Common myeloid progenitor, CD34-positive (primary cell): Measurements from ENCODE around the gene ADAM23.

ENCODE experiments used
- CTCF ChIA-PET: fragments of 350-600 bp; sonication (Branson Sonifier 250); formaldehyde crosslinking; loops from one replicate; lab custom pipeline; 2021; ENCODE audit warnings: antibody characterized with exemption; lab: Charles Lee
- POLR2A ChIA-PET: fragments of 350-600 bp; sonication (Branson Sonifier 250); formaldehyde crosslinking; loops from one replicate; lab custom pipeline; 2021; ENCODE audit warnings: antibody characterized with exemption; lab: Charles Lee
- DNase-seq, 3 donors: peaks; one replicate each; pipeline versions ENCODE4 v3.0.0 to v3.0.0-alpha.2; 2013
- H3K27ac ChIP-seq, 2 experiments: 1 replicate in 1 of 2; 2 replicates in 1 of 2; pipeline ENCODE4 v1.7.0; 2013; ENCODE audit warnings: inconsistent platforms in 2 of 2, low read length in 2 of 2, mild to moderate bottlenecking in 2 of 2, low read depth in 1 of 2, moderate library complexity in 1 of 2; ENCODE audit not compliant: severe bottlenecking in 2 of 2, insufficient read depth in 1 of 2, poor library complexity in 1 of 2
- H3K27me3 ChIP-seq, 5 experiments: replicated peaks in 2 of 5; 1 replicate in 3 of 5; 2 replicates in 2 of 5; pipeline versions ENCODE4 v1.6.1 to v1.7.0; 2013; ENCODE audit warnings: low read length in 4 of 5, mild to moderate bottlenecking in 2 of 5, moderate library complexity in 2 of 5, inconsistent platforms in 1 of 5; ENCODE audit not compliant: insufficient read depth in 5 of 5, control insufficient read depth in 4 of 5
- H3K36me3 ChIP-seq, 4 experiments: 1 replicate in 2 of 4; 2 replicates in 2 of 4; pipeline versions ENCODE4 v1.6.1 to v1.7.0; 2013; ENCODE audit warnings: low read length in 3 of 4, control low read depth in 1 of 4, mild to moderate bottlenecking in 1 of 4; ENCODE audit not compliant: control insufficient read depth in 4 of 4, insufficient read depth in 4 of 4
- H3K4me1 ChIP-seq, 4 experiments: 1 replicate in 3 of 4; 2 replicates in 1 of 4; pipeline versions ENCODE4 v1.6.1 to v1.7.1; 2013; ENCODE audit warnings: low read length in 3 of 4, mild to moderate bottlenecking in 3 of 4, control low read depth in 1 of 4, inconsistent platforms in 1 of 4, moderate library complexity in 1 of 4; ENCODE audit not compliant: control insufficient read depth in 4 of 4, insufficient read depth in 4 of 4; ENCODE audit errors: control extremely low read depth in 1 of 4
- H3K4me3 ChIP-seq, 7 experiments: 1 replicate in 4 of 7; 2 replicates in 3 of 7; pipeline versions ENCODE4 v1.5.1 to v1.7.0; 2013; ENCODE audit warnings: mild to moderate bottlenecking in 7 of 7, low read length in 6 of 7, moderate library complexity in 6 of 7, inconsistent platforms in 2 of 7, low read depth in 2 of 7, control low read depth in 1 of 7; ENCODE audit not compliant: insufficient read depth in 4 of 7, control insufficient read depth in 1 of 7; ENCODE audit errors: extremely low read depth in 1 of 7
- H3K9me3 ChIP-seq, 5 experiments: 1 replicate in 4 of 5; 2 replicates in 1 of 5; pipeline versions ENCODE4 v1.6.1 to v1.7.1; 2013; ENCODE audit warnings: low read length in 4 of 5, mild to moderate bottlenecking in 2 of 5, inconsistent platforms in 1 of 5, low read depth in 1 of 5, moderate library complexity in 1 of 5; ENCODE audit not compliant: control insufficient read depth in 4 of 5, insufficient read depth in 2 of 5; ENCODE audit errors: control extremely low read depth in 1 of 5
- WGBS: methylation state at CpG from one replicate; pipeline ENCODE4 v1.1.5; 2013; ENCODE audit not compliant: insufficient coverage; 5-methylcytosine and 5-hydroxymethylcytosine counted together

ADAM23 gene

GRCh38 chr2:206518997-206519396 lies 75.7 kb downstream of the ADAM23 start:
- Histone ChIP-seq H3K9me3 (no peaks in the 10 kb centered on the region), H3K4me3 (no peak overlapping the region), H3K27ac (no peak overlapping the region), H3K27me3 (no peaks in the 10 kb centered on the region), H3K4me1 (peaks cover 4 to 15% (median 7%) of the 10 kb centered on the region in 4 experiments), H3K36me3 (no peaks in the 10 kb centered on the region)
- DNase-seq, result no peak
- POLR2A ChIA-PET, result interaction anchor here (0.7 kb wide), 1 partner anchor 231 kb away, joined by 3 read pairs; no protein-coding TSS in a partner anchor
- CTCF ChIA-PET, result no interaction called here
- WGBS, result no CpG with 5 or more reads among the region's 2 CpGs

GRCh38 chr2:206520450-206520849 lies 77.1 kb downstream of the ADAM23 start:
- H3K4me3 ChIP-seq, result no peak overlapping the region
- no peak overlapping the region for H3K27ac ChIP-seq
- CTCF ChIA-PET, result no interaction called here
- peaks cover 4 to 15% (median 7%) of the 10 kb centered on the region in 4 experiments for H3K4me1 ChIP-seq
- POLR2A ChIA-PET, result interaction anchor here (0.6 kb wide), 1 partner anchor 1047 kb away, joined by 3 read pairs; no protein-coding TSS in a partner anchor
- DNase-seq, result no peak
- no peaks in the 10 kb centered on the region for H3K36me3 ChIP-seq
- H3K27me3 ChIP-seq, result no peaks in the 10 kb centered on the region
- WGBS, result 100% methylated on average over 1 of the region's 3 CpGs
- no peaks in the 10 kb centered on the region for H3K9me3 ChIP-seq

- no peaks in the 10 kb centered on the region for H3K27me3 ChIP-seq
- no peaks in the 10 kb centered on the region for H3K36me3 ChIP-seq
- WGBS, result no CpG with 5 or more reads among the region's 3 CpGs
- H3K9me3 ChIP-seq, result no peaks in the 10 kb centered on the region
- ChIA-PET POLR2A (no interaction called here), CTCF (interaction anchor here (1.4 kb wide), 1 partner anchor 17 kb away, joined by 4 read pairs; no protein-coding TSS in a partner anchor)
- H3K4me3 ChIP-seq, result no peak overlapping the region
- peaks cover 4 to 15% (median 7%) of the 10 kb centered on the region in 4 experiments for H3K4me1 ChIP-seq
- peak in 1 of 3 donors; percentile 14 for DNase-seq
- H3K27ac ChIP-seq, result no peak overlapping the region
These were observed 77.8 kb downstream of the ADAM23 start for GRCh38 chr2:206521115-206521514.

- CTCF ChIA-PET, result interaction anchor here (1.4 kb wide), 1 partner anchor 17 kb away, joined by 4 read pairs; no protein-coding TSS in a partner anchor
These were observed 78.3 kb downstream of the ADAM23 start for GRCh38 chr2:206521612-206522011.

GRCh38 chr2:206526416-206526815 lies 83.1 kb downstream of the ADAM23 start:
- no peak overlapping the region for H3K27ac ChIP-seq

More at GRCh38 chr2:206521612-206522011, 78.3 kb downstream of the ADAM23 start:
- Histone ChIP-seq H3K4me1 (peaks cover 4 to 15% (median 7%) of the 10 kb centered on the region in 4 experiments), H3K4me3 (no peak overlapping the region), H3K27ac (no peak overlapping the region), H3K9me3 (no peaks in the 10 kb centered on the region), H3K36me3 (no peaks in the 10 kb centered on the region), H3K27me3 (no peaks in the 10 kb centered on the region)
- WGBS, result no CpG with 5 or more reads among the region's 1 CpG
- POLR2A ChIA-PET, result no interaction called here
- peak; percentile 22 to 69 (median 59) for DNase-seq

GRCh38 chr2:206527153-206527552 lies 83.8 kb downstream of the ADAM23 start:
- Histone ChIP-seq H3K36me3 (no peaks in the 10 kb centered on the region), H3K27me3 (no peaks in the 10 kb centered on the region), H3K27ac (no peak overlapping the region), H3K9me3 (no peaks in the 10 kb centered on the region), H3K4me1 (no peaks in the 10 kb centered on the region), H3K4me3 (no peak overlapping the region)
- ChIA-PET CTCF (no interaction called here), POLR2A (no interaction called here)
- DNase-seq, result no peak
- WGBS, result no CpG with 5 or more reads among the region's 2 CpGs

More at GRCh38 chr2:206526416-206526815, 83.1 kb downstream of the ADAM23 start:
- H3K36me3 ChIP-seq, result no peaks in the 10 kb centered on the region
- H3K9me3 ChIP-seq, result no peaks in the 10 kb centered on the region
- no peak for DNase-seq
- peaks cover under 1 to 5% (median 4%) of the 10 kb centered on the region in 4 experiments for H3K4me1 ChIP-seq
- 100% methylated on average over 1 of the region's 1 CpG for WGBS
- ChIA-PET POLR2A (no interaction called here), CTCF (no interaction called here)
- H3K27me3 ChIP-seq, result no peaks in the 10 kb centered on the region
- H3K4me3 ChIP-seq, result no peak overlapping the region

- Histone ChIP-seq H3K4me1 (no peaks in the 10 kb centered on the region), H3K27me3 (no peaks in the 10 kb centered on the region), H3K27ac (no peak overlapping the region), H3K36me3 (no peaks in the 10 kb centered on the region), H3K9me3 (no peaks in the 10 kb centered on the region), H3K4me3 (no peak overlapping the region)
- ChIA-PET POLR2A (no interaction called here), CTCF (interaction anchor here (0.8 kb wide), 1 partner anchor 139 kb away, joined by 3 read pairs; no protein-coding TSS in a partner anchor)
- no peak for DNase-seq
- 97% methylated on average over 6 of the region's 11 CpGs for WGBS
These were observed 87.4 kb downstream of the ADAM23 start for GRCh38 chr2:206530727-206531126.
